ENCODE results near the gene AMPH.

DNA sequence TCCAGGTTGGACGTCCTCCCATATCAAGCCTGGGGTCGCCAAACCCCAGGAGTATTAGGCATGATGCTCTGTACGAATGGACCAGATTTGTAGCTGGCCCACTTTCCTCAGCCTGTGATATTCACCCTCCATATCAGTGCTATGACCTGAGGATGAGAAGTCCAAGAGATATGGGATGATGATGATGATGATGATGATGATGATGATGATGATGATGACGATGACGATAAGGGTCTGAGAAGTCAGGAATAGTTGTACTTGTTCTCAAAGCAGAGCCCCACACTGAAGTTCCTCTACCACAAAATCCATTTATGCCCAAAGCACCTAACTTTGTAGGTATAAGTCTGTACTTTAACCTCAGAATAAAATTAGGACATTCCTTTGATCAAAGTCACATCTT is 50.7 kb downstream of the AMPH start:
- TF ChIP-seq ZNF384 (IDR thresholded peaks at IDR 0.05) (no peak), FOXK2 (IDR thresholded peaks at IDR 0.05) (no peak), BHLHE40 (IDR thresholded peaks at IDR 0.05; ENCODE audit: borderline replicate concordance) (no peak), SUZ12 (IDR thresholded peaks at IDR 0.05) (no peak), SP1 (IDR thresholded peaks at IDR 0.05) (no peak), NFRKB (IDR thresholded peaks at IDR 0.05) (no peak), FOXA1 (IDR thresholded peaks at IDR 0.05) (no peak), FOXM1 (IDR thresholded peaks at IDR 0.05; ENCODE audit: borderline replicate concordance) (no peak)

Measured in HEK293T (cell line).